Measurements from ENCODE around the gene SAV1.

The SAV1 gene

GRCh38 chr14:50605766-50606165 lies 62.3 kb downstream of the SAV1 start:
- DNase-seq: no peak

GRCh38 chr14:50603565-50603964 lies 64.5 kb downstream of the SAV1 start:
- DNase-seq: no peak

GRCh38 chr14:50602035-50602434 lies 66.1 kb downstream of the SAV1 start:
- DNase-seq: no peak

- no peak for DNase-seq
Measured at GRCh38 chr14:50601394-50601793, 66.7 kb downstream of the SAV1 start.

GRCh38 chr14:50600849-50601248 lies 67.3 kb downstream of the SAV1 start:
- DNase-seq: no peak

- no peak for DNase-seq
Measured at GRCh38 chr14:50599700-50600444, 68.2 kb downstream of the SAV1 start.

GRCh38 chr14:50598765-50599164 lies 69.3 kb downstream of the SAV1 start:
- DNase-seq: no peak

GRCh38 chr14:50594577-50595316 lies 73.4 kb downstream of the SAV1 start:
- no peak for DNase-seq

GRCh38 chr14:50590464-50590863 lies 77.6 kb downstream of the SAV1 start:
- DNase-seq: no peak
